Activated B cell treated with CpG ODN at 0.5 μM for 24 hours (primary cell): ENCODE measurements around the gene HES1. TPM values are rescaled to one million over a fixed set of nuclear protein-coding genes. Genes with fewer than 3 reads are reported as not detected.

Experiments used
- ATAC-seq: fragments of 200-7000 bp; cut with Tn5 transposase; one replicate; pipeline ENCODE4 v1.10.0; 2021; ENCODE audit warnings: low read depth, mild to moderate bottlenecking, moderate library complexity
- CTCF ChIA-PET: fragments of 350-600 bp; sonication (Branson Sonifier 250); formaldehyde crosslinking; loops from one replicate; lab custom pipeline; 2021; ENCODE audit warnings: antibody characterized with exemption; lab: Charles Lee
- POLR2A ChIA-PET: fragments of 350-600 bp; sonication (Branson Sonifier 250); formaldehyde crosslinking; loops from one replicate; lab custom pipeline; 2021; ENCODE audit warnings: antibody characterized with exemption; lab: Charles Lee
- DNase-seq: peaks from one replicate; pipeline ENCODE4 v3.0.0; 2022
- H3K27ac Mint-ChIP-seq: one replicate; pipeline ENCODE4 v1.8.0; 2020; ENCODE audit warnings: mixed read lengths
- H3K27me3 Mint-ChIP-seq: one replicate; pipeline ENCODE4 v1.8.0; 2021; ENCODE audit warnings: mixed read lengths
- H3K36me3 Mint-ChIP-seq: one replicate; pipeline ENCODE4 v1.8.0; 2021; ENCODE audit warnings: low read depth, mixed read lengths
- H3K4me1 Mint-ChIP-seq: one replicate; pipeline ENCODE4 v1.8.0; 2021; ENCODE audit warnings: mixed read lengths
- H3K4me3 Mint-ChIP-seq: one replicate; pipeline ENCODE4 v1.8.0; 2020; ENCODE audit warnings: mild to moderate bottlenecking, mixed read lengths
- H3K9me3 Mint-ChIP-seq: one replicate; pipeline ENCODE4 v1.8.0; 2020; ENCODE audit warnings: mixed read lengths
- intact Hi-C: fragments of 100-400 bp; cut with micrococcal nuclease; formaldehyde crosslinking; loops from one replicate; pipeline ENCODE4 v1.15.1; 2024
- total RNA-seq: library from RNA; stranded (reverse); gene quantifications from 2 replicates; pipeline ENCODE4 v1.2.3, GENCODE V29; 2022
- TF ChIP-seq, protein P1 (sequence below): fragments of 200-600 bp; IDR thresholded peaks from one replicate; pipeline ENCODE4 v1.8.0; 2022; ENCODE audit warnings: antibody characterized with exemption, mild to moderate bottlenecking

HES1 gene
- total RNA-seq, 1 donor from 2014 or later = 5.9 TPM

DNA sequence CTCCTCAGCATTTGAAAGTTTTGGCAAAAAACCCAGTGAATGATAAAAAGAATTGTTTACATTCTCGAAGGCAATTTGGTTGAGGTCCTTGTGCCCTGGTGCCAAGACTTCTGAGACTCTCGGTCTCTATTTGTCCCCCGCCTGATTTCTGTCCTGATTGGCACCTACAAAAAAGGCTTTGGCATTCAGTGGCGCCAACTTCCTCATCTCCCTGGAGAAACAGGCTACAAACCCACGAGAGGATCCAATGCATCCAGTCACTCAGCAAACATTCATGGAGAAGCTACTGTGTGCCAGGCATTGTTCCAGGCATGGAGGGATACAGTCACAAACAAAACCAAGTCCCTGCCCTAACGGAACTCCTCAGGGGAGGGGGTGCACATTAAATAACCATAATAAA, 42.7 kb downstream of the HES1 start:
- ATAC-seq (no peak), DNase-seq (no peak)
- CTCF ChIA-PET = no interaction called here
- intact Hi-C loops = no loop called here
- peaks cover 16% of the 10 kb centered on the region for H3K27me3 Mint-ChIP-seq
- TF ChIP-seq, protein P1, sequence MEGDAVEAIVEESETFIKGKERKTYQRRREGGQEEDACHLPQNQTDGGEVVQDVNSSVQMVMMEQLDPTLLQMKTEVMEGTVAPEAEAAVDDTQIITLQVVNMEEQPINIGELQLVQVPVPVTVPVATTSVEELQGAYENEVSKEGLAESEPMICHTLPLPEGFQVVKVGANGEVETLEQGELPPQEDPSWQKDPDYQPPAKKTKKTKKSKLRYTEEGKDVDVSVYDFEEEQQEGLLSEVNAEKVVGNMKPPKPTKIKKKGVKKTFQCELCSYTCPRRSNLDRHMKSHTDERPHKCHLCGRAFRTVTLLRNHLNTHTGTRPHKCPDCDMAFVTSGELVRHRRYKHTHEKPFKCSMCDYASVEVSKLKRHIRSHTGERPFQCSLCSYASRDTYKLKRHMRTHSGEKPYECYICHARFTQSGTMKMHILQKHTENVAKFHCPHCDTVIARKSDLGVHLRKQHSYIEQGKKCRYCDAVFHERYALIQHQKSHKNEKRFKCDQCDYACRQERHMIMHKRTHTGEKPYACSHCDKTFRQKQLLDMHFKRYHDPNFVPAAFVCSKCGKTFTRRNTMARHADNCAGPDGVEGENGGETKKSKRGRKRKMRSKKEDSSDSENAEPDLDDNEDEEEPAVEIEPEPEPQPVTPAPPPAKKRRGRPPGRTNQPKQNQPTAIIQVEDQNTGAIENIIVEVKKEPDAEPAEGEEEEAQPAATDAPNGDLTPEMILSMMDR = no peak
- H3K9me3 Mint-ChIP-seq = no peaks in the 10 kb centered on the region
- H3K27ac Mint-ChIP-seq = no peak overlapping the region
- no peak overlapping the region for H3K4me3 Mint-ChIP-seq
- H3K36me3 Mint-ChIP-seq = no peaks in the 10 kb centered on the region
- POLR2A ChIA-PET = interaction anchor here (0.7 kb wide), 1 partner anchor 402 kb away, joined by 4 read pairs; no protein-coding TSS in a partner anchor
- no peaks in the 10 kb centered on the region for H3K4me1 Mint-ChIP-seq

DNA sequence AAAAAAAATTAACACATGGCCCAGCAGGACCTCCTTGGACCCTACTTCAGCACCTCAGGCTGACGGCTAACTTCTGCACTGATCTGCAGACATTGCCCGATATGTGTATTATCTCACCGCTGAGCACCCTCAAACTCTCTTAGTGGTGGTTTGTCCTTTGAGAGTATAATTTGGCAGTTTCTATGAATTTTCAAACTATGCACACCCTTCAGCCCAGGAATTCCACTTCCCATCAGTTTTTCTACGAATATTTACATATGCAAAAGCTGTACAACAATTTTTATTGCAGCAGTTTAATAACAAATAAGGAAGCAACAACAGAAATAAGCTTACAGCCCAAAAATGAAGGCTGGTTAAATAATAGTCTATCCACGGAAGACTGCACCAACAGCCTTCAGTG, 44.6 kb downstream of the HES1 start:
- ATAC-seq (no peak), DNase-seq (no peak)
- Mint-ChIP-seq H3K27me3 (peaks cover 11% of the 10 kb centered on the region), H3K4me1 (no peaks in the 10 kb centered on the region), H3K36me3 (no peaks in the 10 kb centered on the region), H3K4me3 (no peak overlapping the region), H3K27ac (no peak overlapping the region), H3K9me3 (no peaks in the 10 kb centered on the region)
- ChIA-PET POLR2A (no interaction called here), CTCF (no interaction called here)
- TF ChIP-seq, protein P1 = no peak
- intact Hi-C loops = no loop called here

DNA sequence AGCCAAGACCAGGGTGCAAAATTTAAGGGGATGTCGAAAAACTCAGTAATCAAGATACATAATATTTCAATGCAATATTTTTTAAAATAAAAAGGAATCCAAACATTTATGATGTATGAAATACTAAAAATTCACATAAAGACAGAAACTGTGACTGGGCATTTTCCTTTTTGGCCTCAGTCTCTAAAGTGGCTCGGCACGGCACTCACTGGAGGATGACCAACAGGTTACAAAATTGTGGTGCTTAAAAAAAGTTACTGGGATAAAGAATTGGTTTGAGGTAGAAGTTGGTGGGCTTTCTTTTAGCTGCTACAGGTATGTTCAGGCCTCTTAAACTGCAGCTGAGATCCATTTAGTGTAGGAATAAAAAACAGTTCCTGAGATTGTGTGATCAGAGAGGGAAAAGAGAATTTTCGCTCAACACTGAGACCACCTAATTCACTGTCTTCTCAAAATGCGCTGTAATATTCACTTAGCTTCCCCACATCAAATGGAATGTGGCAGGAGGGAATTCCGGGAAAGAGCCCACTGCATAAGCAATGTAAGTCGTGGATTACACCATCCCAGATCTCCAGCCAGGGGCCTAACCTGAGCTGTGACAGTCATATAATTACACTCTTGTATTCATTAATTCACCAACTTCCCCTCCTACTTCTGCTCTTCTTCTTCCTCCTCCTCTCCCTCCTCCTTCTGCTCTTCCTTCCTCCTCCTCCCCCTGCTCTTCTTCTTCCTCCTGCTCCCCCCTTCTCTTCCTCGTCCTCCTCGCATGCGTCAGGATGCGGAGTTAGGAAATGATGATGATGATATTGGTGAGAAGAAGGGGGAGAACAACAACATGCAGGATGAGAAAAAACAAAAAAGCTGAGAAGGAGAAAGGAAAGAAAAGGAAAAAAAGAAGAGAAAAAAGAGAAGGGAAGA, 45.9 kb downstream of the HES1 start:
- CTCF ChIA-PET = no interaction called here
- intact Hi-C loops = no loop called here
- H3K9me3 Mint-ChIP-seq = no peaks in the 10 kb centered on the region
- no peaks in the 10 kb centered on the region for H3K36me3 Mint-ChIP-seq
- no peak overlapping the region for H3K27ac Mint-ChIP-seq
- DNase-seq = no peak
- TF ChIP-seq, protein P1 = no peak
- no peak overlapping the region for H3K4me3 Mint-ChIP-seq
- POLR2A ChIA-PET = no interaction called here
- no peaks in the 10 kb centered on the region for H3K4me1 Mint-ChIP-seq
- peaks cover 12% of the 10 kb centered on the region for H3K27me3 Mint-ChIP-seq
- no peak for ATAC-seq

DNA sequence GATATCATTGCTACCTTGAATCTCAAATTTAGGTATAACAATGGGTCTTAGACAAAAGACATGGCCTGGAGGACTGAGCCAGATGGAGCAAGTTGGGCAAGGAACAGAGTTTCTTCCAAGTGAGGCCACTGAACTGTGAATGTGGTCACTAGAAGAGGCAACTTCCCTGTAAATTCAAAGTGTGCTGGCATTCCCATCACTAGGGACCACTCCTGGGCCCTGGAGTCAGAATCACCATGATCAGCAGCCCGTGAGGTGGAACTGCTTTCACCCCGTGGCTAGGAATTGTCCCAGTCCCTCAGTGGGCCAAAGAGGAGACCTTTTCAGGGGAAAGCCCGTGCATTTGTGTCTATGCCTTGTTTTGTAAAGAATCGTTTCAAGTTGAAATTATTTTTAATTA, 47.3 kb downstream of the HES1 start:
- no peaks in the 10 kb centered on the region for H3K36me3 Mint-ChIP-seq
- ATAC-seq (no peak), DNase-seq (no peak)
- H3K4me1 Mint-ChIP-seq = no peaks in the 10 kb centered on the region
- H3K27me3 Mint-ChIP-seq = peaks cover 5% of the 10 kb centered on the region
- H3K9me3 Mint-ChIP-seq = no peaks in the 10 kb centered on the region
- CTCF ChIA-PET = no interaction called here
- no peak overlapping the region for H3K4me3 Mint-ChIP-seq
- TF ChIP-seq, protein P1 = no peak
- no peak overlapping the region for H3K27ac Mint-ChIP-seq
- intact Hi-C loops = no loop called here
- POLR2A ChIA-PET = no interaction called here

DNA sequence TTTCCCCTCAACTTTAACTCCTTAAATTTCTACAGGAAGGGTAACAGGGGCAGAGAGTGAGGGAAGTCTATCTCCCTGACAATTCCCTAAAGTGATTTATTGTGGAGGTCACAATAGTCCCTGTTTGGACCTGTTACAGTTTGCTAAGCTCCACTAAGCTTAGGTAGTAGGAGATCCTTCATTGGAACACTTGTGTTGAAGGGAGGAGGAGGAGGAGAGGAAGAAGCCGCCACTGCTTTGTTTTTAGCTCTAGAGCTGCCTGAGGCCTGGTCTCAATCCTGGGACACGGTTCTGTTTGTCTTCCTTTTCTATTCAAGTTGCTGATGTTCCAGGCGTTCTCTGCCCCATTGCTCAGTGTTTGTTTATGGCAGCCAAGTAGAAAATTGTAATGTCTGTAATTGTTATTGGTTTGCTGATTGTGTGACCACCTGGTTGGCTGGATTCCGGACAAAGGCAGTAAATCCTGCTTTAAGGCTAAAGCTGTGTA, 48.4 kb downstream of the HES1 start:
- Mint-ChIP-seq H3K4me1 (no peaks in the 10 kb centered on the region), H3K27me3 (peaks cover 3% of the 10 kb centered on the region), H3K9me3 (no peaks in the 10 kb centered on the region), H3K36me3 (no peaks in the 10 kb centered on the region), H3K27ac (no peak overlapping the region), H3K4me3 (no peak overlapping the region)
- ATAC-seq = no peak
- TF ChIP-seq, protein P1 = no peak
- ChIA-PET CTCF (no interaction called here), POLR2A (no interaction called here)
- intact Hi-C loops = no loop called here
- DNase-seq = no peak
